HepG2 (cell line): ENCODE measurements around the gene BMERB1. TPM values are rescaled to one million over a fixed set of nuclear protein-coding genes. Genes with fewer than 3 reads are reported as not detected.

Source experiments
- DRAP1 ChIP-seq: IDR thresholded peaks from 2 replicates; pipeline ENCODE4 v1.6.1; 2016; ENCODE audit warnings: missing genetic modification reagents, missing compliant biosample characterization
- DZIP1 ChIP-seq: sonication (generic); formaldehyde crosslinking; IDR thresholded peaks from 2 replicates; pipeline ENCODE4 v1.5.0; 2020; ENCODE audit warnings: mild to moderate bottlenecking, missing genetic modification reagents
- GFI1 ChIP-seq: sonication (generic); formaldehyde crosslinking; IDR thresholded peaks from 2 replicates; pipeline ENCODE4 v1.5.0; 2020; ENCODE audit warnings: missing genetic modification reagents, mild to moderate bottlenecking, borderline replicate concordance
- MTF1 ChIP-seq: sonication (generic); formaldehyde crosslinking; IDR thresholded peaks from 2 replicates; pipeline ENCODE4 v1.5.0; 2020; ENCODE audit warnings: missing genetic modification reagents
- NONO ChIP-seq, 2 experiments: fragments of 450-650 bp in 1 of 2; sonication (generic) in 1 of 2; formaldehyde crosslinking in 1 of 2; IDR thresholded peaks in 1 of 2; conservative IDR thresholded peaks in 1 of 2; 2 replicates each; pipeline versions ENCODE4 v1.6.1 to v1.8.0; 2017 to 2022; ENCODE audit warnings: mild to moderate bottlenecking in 1 of 2, missing genetic modification reagents in 1 of 2, moderate library complexity in 1 of 2
- RBFOX2 ChIP-seq: fragments of 200-400 bp; formaldehyde crosslinking; IDR thresholded peaks from 2 replicates; pipeline ENCODE4 v1.6.1; 2017; ENCODE audit warnings: low read depth, mild to moderate bottlenecking, low read length
- REST ChIP-seq, 2 experiments: IDR thresholded peaks; 2 replicates each; pipeline ENCODE4 v1.6.1; 2011 to 2012; ENCODE audit warnings: low read length in 2 of 2, borderline replicate concordance in 1 of 2, low read depth in 1 of 2, mild to moderate bottlenecking in 1 of 2, moderate library complexity in 1 of 2
- SRF ChIP-seq: IDR thresholded peaks from 2 replicates; pipeline ENCODE4 v1.6.1; 2011; ENCODE audit warnings: mild to moderate bottlenecking, low read depth, low read length, moderate library complexity
- ZNF230 ChIP-seq: sonication (generic); formaldehyde crosslinking; IDR thresholded peaks from 2 replicates; pipeline ENCODE4 v1.4.0; 2020; ENCODE audit warnings: mild to moderate bottlenecking, missing genetic modification reagents
- ZNF318 ChIP-seq: sonication (generic); formaldehyde crosslinking; IDR thresholded peaks from 2 replicates; pipeline ENCODE4 v1.4.0; 2020; ENCODE audit warnings: mild to moderate bottlenecking, missing genetic modification reagents
- ZSCAN29 ChIP-seq: sonication (generic); formaldehyde crosslinking; conservative IDR thresholded peaks from 2 replicates; pipeline ENCODE4 v1.4.0; 2020; ENCODE audit warnings: mild to moderate bottlenecking, missing genetic modification reagents
- polyA plus RNA-seq, 8 experiments: library from polyadenylated mRNA; depleted of rRNA in 3 of 8; stranded (reverse) in 7 of 8; unstranded in 1 of 8; fragments of >200 nt; fragmentation: Illumina TruSeq in 4 of 8; extraction: Trizol in 4 of 8; gene quantifications; 2 replicates each; pipeline versions ENCODE4 v1.2.1 to v1.2.3, GENCODE V29; 2011 to 2016; ENCODE audit warnings: low read depth in 4 of 8, missing spikeins in 1 of 8, mixed read lengths in 1 of 8; ENCODE audit not compliant: insufficient read depth in 1 of 8
- total RNA-seq, 5 experiments: library from RNA; depleted of rRNA; stranded (reverse); fragments of >200 nt; fragmentation: Illumina TruSeq; extraction: Trizol; gene quantifications; 2 replicates each; pipeline ENCODE4 v1.2.3, GENCODE V29; 2016; ENCODE audit warnings: low read depth in 1 of 5

BMERB1 gene
- total and polyA plus RNA-seq, 2 of the 13 experiments (the other 11 are each of a cell fraction or from before 2014, with no cell fraction given) = 1.4 TPM

- TF ChIP-seq REST (IDR thresholded peaks at IDR 0.05; ENCODE audit: borderline replicate concordance in 1 of 2, low read depth in 1 of 2, low read length in 2 of 2) (peak in 1 of 2 experiments; percentile 8; a peak in 1 of 4 replicates), RBFOX2 (peak; percentile 58), ZSCAN29 (CRISPR knock-in tag) (no peak), SRF (0 out of 2 replicates have a peak, but pooled peaks have one; percentile 20), DZIP1 (CRISPR knock-in tag) (no peak), DRAP1 (peak; percentile 97), GFI1 (CRISPR knock-in tag) (no peak), MTF1 (CRISPR knock-in tag) (no peak), NONO (IDR thresholded peaks at IDR 0.05) (no peak), NONO (CRISPR knock-in tag; conservative IDR thresholded peaks at IDR 0.05) (no peak), ZNF318 (CRISPR knock-in tag) (no peak), ZNF230 (CRISPR knock-in tag) (peak; percentile 3; the same call in 1 of the 2 replicates)
Observed at GRCh38 chr16:15575293-15576049, 141.1 kb downstream of the BMERB1 start (continued).
